ENCODE measurements around the gene SLC35F6. TPM values are rescaled to one million over a fixed set of nuclear protein-coding genes. Genes with fewer than 3 reads are reported as not detected.
A peak's percentile ranks its signal among the peaks of the same experiment; 100 is the strongest.

The SLC35F6 gene
- total RNA-seq, 4 donors from 2014 or later = 20.2 to 47.3 (median 38.2) TPM

DNA sequence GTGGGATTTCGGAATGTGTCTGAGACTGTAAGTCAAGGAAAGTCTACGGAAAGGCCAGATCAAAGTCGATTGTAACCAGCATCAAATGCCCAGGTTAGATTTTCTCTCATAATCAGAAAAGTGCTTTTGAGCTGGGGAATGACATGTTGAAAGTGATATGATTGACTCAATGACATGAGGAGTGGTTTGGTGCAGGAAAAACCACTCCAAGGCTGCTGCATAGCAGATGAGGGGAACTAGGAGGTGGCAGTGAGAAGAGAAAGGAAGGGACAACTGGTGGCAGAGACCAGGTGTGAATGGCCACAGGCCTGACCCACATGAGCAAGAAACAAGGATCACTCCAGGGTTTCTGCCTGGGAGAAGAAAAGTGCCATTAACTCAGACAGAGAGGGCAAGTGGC lies 822 bp downstream of the SLC35F6 start:
- H3K36me3 ChIP-seq = no peaks in the 10 kb centered on the region
- no peaks in the 10 kb centered on the region for H3K9me3 ChIP-seq
- H3K27me3 ChIP-seq = no peaks in the 10 kb centered on the region
- WGBS, 2 donors (ENCODE audit: low coverage in 1 of 2) = 6% methylated on average over 3 of the region's 3 CpGs; no CpG with 5 or more reads in 1 of the 2 donors
- H3K4me1 ChIP-seq = peaks cover 0 to 61% (median 34%) of the 10 kb centered on the region in 3 donors
- H3K4me3 ChIP-seq = peak overlapping the region; percentile 55 to 71
- ATAC-seq = no peak
- TF ChIP-seq POLR2AphosphoS5 (IDR thresholded peaks at IDR 0.05) = no peak
- TF ChIP-seq POLR2A (IDR thresholded peaks at IDR 0.05) = no peak
- TF ChIP-seq, protein P1, sequence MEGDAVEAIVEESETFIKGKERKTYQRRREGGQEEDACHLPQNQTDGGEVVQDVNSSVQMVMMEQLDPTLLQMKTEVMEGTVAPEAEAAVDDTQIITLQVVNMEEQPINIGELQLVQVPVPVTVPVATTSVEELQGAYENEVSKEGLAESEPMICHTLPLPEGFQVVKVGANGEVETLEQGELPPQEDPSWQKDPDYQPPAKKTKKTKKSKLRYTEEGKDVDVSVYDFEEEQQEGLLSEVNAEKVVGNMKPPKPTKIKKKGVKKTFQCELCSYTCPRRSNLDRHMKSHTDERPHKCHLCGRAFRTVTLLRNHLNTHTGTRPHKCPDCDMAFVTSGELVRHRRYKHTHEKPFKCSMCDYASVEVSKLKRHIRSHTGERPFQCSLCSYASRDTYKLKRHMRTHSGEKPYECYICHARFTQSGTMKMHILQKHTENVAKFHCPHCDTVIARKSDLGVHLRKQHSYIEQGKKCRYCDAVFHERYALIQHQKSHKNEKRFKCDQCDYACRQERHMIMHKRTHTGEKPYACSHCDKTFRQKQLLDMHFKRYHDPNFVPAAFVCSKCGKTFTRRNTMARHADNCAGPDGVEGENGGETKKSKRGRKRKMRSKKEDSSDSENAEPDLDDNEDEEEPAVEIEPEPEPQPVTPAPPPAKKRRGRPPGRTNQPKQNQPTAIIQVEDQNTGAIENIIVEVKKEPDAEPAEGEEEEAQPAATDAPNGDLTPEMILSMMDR (IDR thresholded peaks at IDR 0.05) = no peak
- TF ChIP-seq EP300 (IDR thresholded peaks at IDR 0.05) = no peak
- peak overlapping the region; percentile 54 to 95 (median 93) for H3K27ac ChIP-seq

DNA sequence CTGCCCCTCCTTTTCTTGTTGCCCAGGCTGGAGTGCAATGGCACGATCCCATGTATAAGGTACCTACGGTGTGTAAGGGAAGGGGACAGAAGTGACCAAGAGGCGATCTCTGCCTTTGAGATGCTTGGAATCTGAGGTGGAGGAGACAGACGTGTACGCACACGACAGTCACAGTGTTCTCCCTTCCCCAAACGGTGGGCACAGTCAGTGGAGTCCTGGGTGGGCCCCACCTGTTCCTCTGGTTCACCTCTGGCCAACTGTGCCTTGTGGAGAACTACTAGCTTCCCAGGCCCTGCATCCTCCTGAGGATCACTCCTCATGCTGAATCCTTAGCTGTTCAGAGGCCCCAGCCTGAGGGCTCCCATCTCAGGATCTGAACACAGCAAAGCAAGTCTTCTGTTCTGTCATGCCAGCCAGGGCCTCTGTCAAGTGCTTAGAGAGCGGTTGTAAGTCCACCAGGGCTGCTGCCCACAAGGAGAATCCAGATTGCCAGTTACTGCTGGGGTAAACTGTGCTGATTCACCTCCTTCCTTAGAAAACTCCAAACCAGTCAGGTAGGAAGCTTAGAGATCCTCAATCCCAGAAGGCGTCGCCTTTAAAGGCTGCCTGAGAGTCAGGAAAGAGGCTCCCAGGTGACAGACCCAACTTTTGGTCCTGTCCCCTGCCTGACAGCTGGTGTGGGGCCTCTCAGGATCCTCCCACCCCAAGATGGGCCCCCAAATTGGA lies 1.6 kb downstream of the SLC35F6 start:
- Histone ChIP-seq H3K4me3 (peak overlapping the region in 1 of 2 donors; percentile 71), H3K4me1 (peaks cover 0 to 68% (median 42%) of the 10 kb centered on the region in 3 donors)

DNA sequence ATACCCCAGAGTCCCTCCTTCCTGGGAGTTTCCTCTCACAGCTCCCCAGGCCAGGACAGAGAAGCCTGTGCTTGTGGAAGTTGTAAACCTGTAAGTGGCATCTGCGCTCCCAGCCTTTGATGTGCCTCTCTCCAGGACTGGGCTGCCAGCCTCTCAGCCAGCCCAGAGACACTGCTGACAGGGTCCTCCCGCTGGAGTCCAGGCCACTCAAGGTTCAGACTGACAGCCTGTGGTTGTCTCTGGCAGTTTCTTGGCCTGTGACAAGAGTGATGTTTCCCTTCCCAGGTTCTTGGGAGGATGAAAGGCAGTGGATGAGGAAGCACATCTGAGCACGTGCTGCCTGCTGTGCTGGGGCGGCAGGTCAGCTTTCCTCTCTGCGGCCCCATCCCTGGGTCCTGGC lies 3.0 kb downstream of the SLC35F6 start:
- Histone ChIP-seq H3K4me3 (no peak overlapping the region), H3K27me3 (no peaks in the 10 kb centered on the region), H3K4me1 (peaks cover 13 to 83% (median 56%) of the 10 kb centered on the region in 3 donors), H3K9me3 (no peaks in the 10 kb centered on the region), H3K27ac (peak overlapping the region in 3 of 4 donors; percentile 28 to 95 (median 82)), H3K36me3 (no peaks in the 10 kb centered on the region)
- no peak for ATAC-seq
- 29 to 35% methylated on average over 2 to 3 of the region's 5 CpGs for WGBS, 2 donors (ENCODE audit: low coverage in 1 of 2)
- TF ChIP-seq, protein P1 (IDR thresholded peaks at IDR 0.05) = no peak
- TF ChIP-seq EP300 (IDR thresholded peaks at IDR 0.05) (no peak), POLR2AphosphoS5 (IDR thresholded peaks at IDR 0.05) (no peak), POLR2A (IDR thresholded peaks at IDR 0.05) (no peak)

More for the DNA sequence above, 1.6 kb downstream of the SLC35F6 start:
- 62% methylated on average over 3 of the region's 10 CpGs; no CpG with 5 or more reads in 1 of the 2 donors for WGBS, 2 donors (ENCODE audit: low coverage in 1 of 2)
- ATAC-seq = no peak
- H3K36me3 ChIP-seq = no peaks in the 10 kb centered on the region
- no peaks in the 10 kb centered on the region for H3K9me3 ChIP-seq
- peak overlapping the region in 3 of 4 donors; percentile 91 to 95 (median 95) for H3K27ac ChIP-seq
- TF ChIP-seq, protein P1 (IDR thresholded peaks at IDR 0.05) = no peak
- TF ChIP-seq EP300 (IDR thresholded peaks at IDR 0.05) = no peak
- TF ChIP-seq POLR2A (IDR thresholded peaks at IDR 0.05) = no peak
- no peak for TF ChIP-seq POLR2AphosphoS5 (IDR thresholded peaks at IDR 0.05)
- no peaks in the 10 kb centered on the region for H3K27me3 ChIP-seq

DNA sequence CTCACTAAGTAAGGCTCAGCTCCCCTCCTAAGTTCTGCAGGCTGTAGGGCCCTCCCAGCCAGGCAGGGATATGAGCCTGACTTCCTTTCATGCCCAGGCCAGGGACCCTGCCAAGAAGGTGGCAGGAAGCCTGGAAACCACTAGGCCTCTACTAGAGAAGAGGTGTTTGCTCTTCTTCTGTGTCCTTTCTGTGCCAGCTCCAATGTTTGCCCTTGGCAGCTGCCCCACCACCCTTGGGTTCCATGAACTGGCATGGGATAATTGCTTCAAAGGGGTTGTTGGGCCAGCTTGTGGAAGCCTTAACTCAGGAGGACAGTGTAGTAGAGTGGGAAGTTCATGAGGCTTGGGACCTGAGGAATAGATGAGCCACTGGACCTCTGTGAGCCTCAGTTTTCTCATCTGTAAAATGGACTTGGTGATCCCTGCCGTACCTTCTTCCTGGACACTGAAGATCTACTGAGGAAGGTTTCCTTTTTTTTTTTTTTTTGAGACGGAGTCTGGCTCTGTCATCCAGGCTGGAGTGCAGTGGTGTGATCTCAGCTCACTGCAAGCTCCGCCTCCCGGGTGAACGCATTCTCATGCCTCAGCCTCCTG lies 3.9 kb downstream of the SLC35F6 start:
- Histone ChIP-seq H3K36me3 (no peaks in the 10 kb centered on the region), H3K4me1 (peaks cover 14 to 91% (median 65%) of the 10 kb centered on the region in 3 donors), H3K4me3 (no peak overlapping the region), H3K9me3 (no peaks in the 10 kb centered on the region), H3K27ac (peak overlapping the region in 2 of 4 donors; percentile 82 to 95), H3K27me3 (no peaks in the 10 kb centered on the region)
- WGBS, 2 donors (ENCODE audit: low coverage in 1 of 2) = 92 to 100% methylated on average over 1 to 5 of the region's 5 CpGs
- TF ChIP-seq EP300 (IDR thresholded peaks at IDR 0.05) (no peak), POLR2A (IDR thresholded peaks at IDR 0.05) (no peak), POLR2AphosphoS5 (IDR thresholded peaks at IDR 0.05) (no peak)
- TF ChIP-seq, protein P1 (IDR thresholded peaks at IDR 0.05) = no peak
- ATAC-seq = no peak
